SK-N-SH (cell line): Measurements from ENCODE around the gene SLC12A5. TPM values are rescaled to one million over a fixed set of nuclear protein-coding genes. Genes with fewer than 3 reads are reported as not detected.

Source experiments
- CTCF ChIA-PET: fragments of 300-600, 350-600 bp; formaldehyde crosslinking; extraction: SDS; loops from one replicate; lab custom pipeline; 2021; lab: Yijun Ruan, JAX
- POLR2A ChIA-PET: fragments of 350-600 bp; sonication (Branson Sonifier 250); formaldehyde crosslinking; extraction: SDS; loops from one replicate; lab custom pipeline; 2020; ENCODE audit warnings: antibody characterized with exemption, inconsistent platforms; lab: Yijun Ruan, JAX
- DNase-seq: peaks from one replicate; pipeline ENCODE4 v3.0.0; 2012
- H2AFZ ChIP-seq: fragments of 200-600 bp; sonication (generic); 2 replicates; pipeline ENCODE4 v1.8.1; 2016; ENCODE audit warnings: antibody characterized with exemption, mild to moderate bottlenecking, low read depth
- H3F3A ChIP-seq: fragments of 200-600 bp; sonication (generic); replicated peaks from 2 replicates; pipeline ENCODE3; 2016; ENCODE audit warnings: antibody characterized with exemption, mild to moderate bottlenecking; ENCODE audit not compliant: insufficient read depth
- H3K27ac ChIP-seq, 2 experiments: fragments of 200-500 bp in 1 of 2; fragments of 200-600 bp in 1 of 2; sonication (Bioruptor generic) in 1 of 2; sonication (generic), shearing (Covaris generic) in 1 of 2; 2 replicates each; pipeline versions ENCODE4 v1.5.1 to v1.6.1; 2014 to 2016; ENCODE audit warnings: low read depth in 2 of 2, inconsistent platforms in 1 of 2, low read length in 1 of 2, mild to moderate bottlenecking in 1 of 2, mixed read lengths in 1 of 2
- H3K27me3 ChIP-seq: fragments of 200-600 bp; sonication (generic), shearing (Covaris generic); 2 replicates; pipeline ENCODE4 v1.6.1; 2016; ENCODE audit warnings: mixed run types; ENCODE audit not compliant: insufficient read depth
- H3K36me3 ChIP-seq, 2 experiments: fragments of 200-500 bp in 1 of 2; fragments of 200-600 bp in 1 of 2; sonication (Bioruptor generic) in 1 of 2; sonication (generic) in 1 of 2; replicated peaks in 1 of 2; 2 replicates each; pipeline versions ENCODE3 to v1.5.1; 2014 to 2016; ENCODE audit warnings: low read length in 1 of 2, mild to moderate bottlenecking in 1 of 2; ENCODE audit not compliant: insufficient read depth in 2 of 2, control insufficient read depth in 1 of 2
- H3K4me1 ChIP-seq, 2 experiments: fragments of 200-500 bp in 1 of 2; fragments of 200-600 bp in 1 of 2; sonication (Bioruptor generic) in 1 of 2; sonication (generic), shearing (Covaris generic) in 1 of 2; 2 replicates each; pipeline versions ENCODE4 v1.5.1 to v1.6.1; 2014 to 2016; ENCODE audit warnings: low read depth in 1 of 2, low read length in 1 of 2, mixed run types in 1 of 2; ENCODE audit not compliant: insufficient read depth in 2 of 2, control insufficient read depth in 1 of 2
- H3K4me2 ChIP-seq: fragments of 200-600 bp; sonication (generic), shearing (Covaris generic); 2 replicates; pipeline ENCODE4 v1.6.1; 2017; ENCODE audit warnings: mixed run types
- H3K4me3 ChIP-seq, 2 experiments: fragments of 200-500 bp in 1 of 2; fragments of 200-600 bp in 1 of 2; sonication (Bioruptor generic) in 1 of 2; sonication (generic), shearing (Covaris generic) in 1 of 2; 2 replicates each; pipeline versions ENCODE4 v1.5.1 to v1.8.1; 2014 to 2016; ENCODE audit warnings: low read depth in 2 of 2, inconsistent platforms in 1 of 2, low read length in 1 of 2, mild to moderate bottlenecking in 1 of 2, mixed read lengths in 1 of 2, moderate library complexity in 1 of 2
- H3K79me2 ChIP-seq: fragments of 200-600 bp; sonication (generic); 2 replicates; pipeline ENCODE4 v1.8.1; 2017; ENCODE audit warnings: mild to moderate bottlenecking; ENCODE audit not compliant: insufficient read depth
- H3K9ac ChIP-seq: fragments of 200-600 bp; sonication (generic); 2 replicates; pipeline ENCODE4 v1.6.1; 2017; ENCODE audit warnings: mixed run types
- H3K9me2 ChIP-seq: fragments of 200-600 bp; sonication (generic); 2 replicates; pipeline ENCODE4 v1.6.1; 2017; ENCODE audit warnings: mixed run types
- H3K9me3 ChIP-seq: fragments of 200-600 bp; sonication (generic); 2 replicates; pipeline ENCODE4 v1.6.1; 2017; ENCODE audit warnings: mixed run types, mild to moderate bottlenecking, moderate library complexity
- H4K20me1 ChIP-seq: fragments of 200-600 bp; sonication (generic); 2 replicates; pipeline ENCODE4 v1.6.1; 2017; ENCODE audit warnings: mild to moderate bottlenecking, mixed run types; ENCODE audit not compliant: insufficient read depth
- CHD2 ChIP-seq: fragments of 150-350 bp; IDR thresholded peaks from 2 replicates; pipeline ENCODE4 v1.6.1; 2018; ENCODE audit warnings: low read length; ENCODE audit not compliant: partially characterized antibody
- ELF1 ChIP-seq: IDR thresholded peaks from 2 replicates; pipeline ENCODE4 v1.4.0; 2012
- EZH2phosphoT487 ChIP-seq: fragments of 200-600 bp; sonication (generic); IDR thresholded peaks from 2 replicates; pipeline ENCODE4 v1.6.1; 2017; ENCODE audit warnings: low read depth, mixed run types, mild to moderate bottlenecking, antibody characterized with exemption, moderate library complexity, borderline replicate concordance
- FOSL2 ChIP-seq: IDR thresholded peaks from 2 replicates; pipeline ENCODE4 v1.4.0; 2012; ENCODE audit warnings: low read depth, mild to moderate bottlenecking, moderate library complexity, borderline replicate concordance
- FOXM1 ChIP-seq: IDR thresholded peaks from 2 replicates; pipeline ENCODE4 v1.4.0; 2012; ENCODE audit warnings: low read depth, mild to moderate bottlenecking
- GABPA ChIP-seq: IDR thresholded peaks from 2 replicates; pipeline ENCODE4 v1.4.0; 2012; ENCODE audit warnings: low read depth, mild to moderate bottlenecking
- GATA2 ChIP-seq: sonication (generic); formaldehyde crosslinking; IDR thresholded peaks from 2 replicates; pipeline ENCODE4 v1.5.0; 2020; ENCODE audit warnings: mild to moderate bottlenecking, missing genetic modification reagents
- MAX ChIP-seq: IDR thresholded peaks from 2 replicates; pipeline ENCODE4 v1.4.0; 2012; ENCODE audit warnings: low read depth
- NRF1 ChIP-seq: IDR thresholded peaks from 2 replicates; pipeline ENCODE4 v1.6.1; 2012; ENCODE audit warnings: low read depth, mild to moderate bottlenecking, low read length
- REST ChIP-seq: IDR thresholded peaks from 2 replicates; pipeline ENCODE4 v1.6.1; 2012; ENCODE audit warnings: mild to moderate bottlenecking, low read depth, low read length, moderate library complexity
- RFX5 ChIP-seq: IDR thresholded peaks from 2 replicates; pipeline ENCODE4 v1.6.1; 2012; ENCODE audit warnings: mild to moderate bottlenecking, improper control_type of control experiment, low read length
- SIN3A ChIP-seq: IDR thresholded peaks from 2 replicates; pipeline ENCODE4 v1.6.1; 2012; ENCODE audit warnings: low read depth, mild to moderate bottlenecking, low read length, moderate library complexity, borderline replicate concordance
- SMC3 ChIP-seq: IDR thresholded peaks from 2 replicates; pipeline ENCODE4 v1.6.1; 2012; ENCODE audit warnings: low read depth, low read length, improper control_type of control experiment
- TAF1 ChIP-seq: IDR thresholded peaks from 2 replicates; pipeline ENCODE4 v1.6.1; 2012; ENCODE audit warnings: low read depth, mild to moderate bottlenecking, low read length, moderate library complexity, borderline replicate concordance
- TCF12 ChIP-seq: IDR thresholded peaks from 2 replicates; pipeline ENCODE4 v1.4.0; 2012
- TEAD4 ChIP-seq: IDR thresholded peaks from 2 replicates; pipeline ENCODE4 v1.4.0; 2012; ENCODE audit warnings: mild to moderate bottlenecking, borderline replicate concordance; ENCODE audit not compliant: insufficient read depth
- ZBTB33 ChIP-seq: IDR thresholded peaks from 2 replicates; pipeline ENCODE4 v1.4.0; 2012; ENCODE audit warnings: low read depth, borderline replicate concordance
- WGBS: methylation state at CpG from one replicate; pipeline ENCODE4 v1.1.6; 2017; ENCODE audit warnings: low lambda C conversion rate; 5-methylcytosine and 5-hydroxymethylcytosine counted together
- polyA plus RNA-seq, 3 experiments: library from polyadenylated mRNA; depleted of rRNA; stranded (reverse); fragments of >200 nt; gene quantifications; 2 replicates each; pipeline ENCODE4 v1.2.3, GENCODE V29; 2012
- TF ChIP-seq, protein P1 (sequence below): fragments of 150-350 bp; IDR thresholded peaks from 2 replicates; pipeline ENCODE4 v1.6.1; 2016; ENCODE audit warnings: mild to moderate bottlenecking, low read depth, low read length
- TF ChIP-seq, protein P2 (sequence below): fragments of 200-600 bp; sonication (generic); IDR thresholded peaks from 2 replicates; pipeline ENCODE4 v1.6.1; 2017; ENCODE audit warnings: antibody characterized with exemption, mild to moderate bottlenecking, moderate library complexity

The SLC12A5 gene
- polyA plus RNA-seq, 1 of the 3 experiments (the other 2 are of a cell fraction): 19.9 TPM

DNA sequence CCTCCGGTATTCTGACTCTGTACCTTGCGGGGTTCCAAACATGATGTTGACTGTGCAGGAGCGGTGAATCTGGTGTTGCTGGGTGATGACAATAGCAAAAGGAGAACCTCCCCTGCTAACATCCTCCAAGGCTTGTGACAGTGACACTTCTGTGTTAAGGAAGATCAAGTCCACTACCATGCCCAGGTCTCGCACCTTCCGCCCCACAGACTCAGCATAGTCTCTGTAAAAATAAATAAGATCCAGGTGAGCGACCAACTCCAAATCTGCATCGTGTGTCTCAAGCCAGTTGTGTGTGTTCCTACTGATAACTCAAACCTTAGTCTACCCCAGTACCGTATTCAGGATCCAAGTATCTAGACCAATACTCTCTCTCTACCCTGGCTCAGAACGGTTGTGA is 36.0 kb downstream of the SLC12A5 start:
- no peaks in the 10 kb centered on the region for H3K9me3 ChIP-seq
- H3K79me2 ChIP-seq: peaks cover 10% of the 10 kb centered on the region
- peaks cover 5 to 10% of the 10 kb centered on the region in 2 experiments; a peak in 2 of 4 replicates for H3K4me1 ChIP-seq
- TF ChIP-seq GATA2 (CRISPR knock-in tag): no peak
- no peak for TF ChIP-seq EZH2phosphoT487
- no peak for TF ChIP-seq FOXM1
- no peak for TF ChIP-seq MAX
- TF ChIP-seq, protein P1, sequence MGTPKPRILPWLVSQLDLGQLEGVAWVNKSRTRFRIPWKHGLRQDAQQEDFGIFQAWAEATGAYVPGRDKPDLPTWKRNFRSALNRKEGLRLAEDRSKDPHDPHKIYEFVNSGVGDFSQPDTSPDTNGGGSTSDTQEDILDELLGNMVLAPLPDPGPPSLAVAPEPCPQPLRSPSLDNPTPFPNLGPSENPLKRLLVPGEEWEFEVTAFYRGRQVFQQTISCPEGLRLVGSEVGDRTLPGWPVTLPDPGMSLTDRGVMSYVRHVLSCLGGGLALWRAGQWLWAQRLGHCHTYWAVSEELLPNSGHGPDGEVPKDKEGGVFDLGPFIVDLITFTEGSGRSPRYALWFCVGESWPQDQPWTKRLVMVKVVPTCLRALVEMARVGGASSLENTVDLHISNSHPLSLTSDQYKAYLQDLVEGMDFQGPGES: no peak
- no peak for TF ChIP-seq RFX5
- no peak for TF ChIP-seq FOSL2
- TF ChIP-seq NRF1: no peak
- no peak for TF ChIP-seq TEAD4
- TF ChIP-seq GABPA: no peak
- TF ChIP-seq, protein P2, sequence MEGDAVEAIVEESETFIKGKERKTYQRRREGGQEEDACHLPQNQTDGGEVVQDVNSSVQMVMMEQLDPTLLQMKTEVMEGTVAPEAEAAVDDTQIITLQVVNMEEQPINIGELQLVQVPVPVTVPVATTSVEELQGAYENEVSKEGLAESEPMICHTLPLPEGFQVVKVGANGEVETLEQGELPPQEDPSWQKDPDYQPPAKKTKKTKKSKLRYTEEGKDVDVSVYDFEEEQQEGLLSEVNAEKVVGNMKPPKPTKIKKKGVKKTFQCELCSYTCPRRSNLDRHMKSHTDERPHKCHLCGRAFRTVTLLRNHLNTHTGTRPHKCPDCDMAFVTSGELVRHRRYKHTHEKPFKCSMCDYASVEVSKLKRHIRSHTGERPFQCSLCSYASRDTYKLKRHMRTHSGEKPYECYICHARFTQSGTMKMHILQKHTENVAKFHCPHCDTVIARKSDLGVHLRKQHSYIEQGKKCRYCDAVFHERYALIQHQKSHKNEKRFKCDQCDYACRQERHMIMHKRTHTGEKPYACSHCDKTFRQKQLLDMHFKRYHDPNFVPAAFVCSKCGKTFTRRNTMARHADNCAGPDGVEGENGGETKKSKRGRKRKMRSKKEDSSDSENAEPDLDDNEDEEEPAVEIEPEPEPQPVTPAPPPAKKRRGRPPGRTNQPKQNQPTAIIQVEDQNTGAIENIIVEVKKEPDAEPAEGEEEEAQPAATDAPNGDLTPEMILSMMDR: no peak
- no peak for TF ChIP-seq TAF1
- no peak for TF ChIP-seq REST
- TF ChIP-seq TCF12: no peak
- TF ChIP-seq CHD2: no peak
- TF ChIP-seq ZBTB33: no peak
- no peak for TF ChIP-seq SMC3
- no peak for TF ChIP-seq SIN3A
- no peak for TF ChIP-seq ELF1
- no peak overlapping the region for H3K27ac ChIP-seq
- no peak overlapping the region for H3K9ac ChIP-seq
- no peak overlapping the region for H3K4me3 ChIP-seq
- ChIA-PET CTCF (interaction anchor here (1.1 to 1.4 kb wide), 2 partner anchors 43 to 78 kb away, joined by 4 to 6 read pairs; no protein-coding TSS in a partner anchor), POLR2A (no interaction called here)
- peaks cover 22% of the 10 kb centered on the region for H4K20me1 ChIP-seq
- no peak for DNase-seq
- no peak overlapping the region for H3K4me2 ChIP-seq
- H3K27me3 ChIP-seq: no peaks in the 10 kb centered on the region
- H3K36me3 ChIP-seq: peaks cover 62 to 87% of the 10 kb centered on the region in 2 experiments
- 93% methylated on average over 8 of the region's 9 CpGs for WGBS
- no peaks in the 10 kb centered on the region for H3K9me2 ChIP-seq
- H3F3A ChIP-seq: no peaks in the 10 kb centered on the region
- no peak overlapping the region for H2AFZ ChIP-seq
